Measurements from ENCODE around the gene ESR1.
"Not testable (repeated sequence)": the region's sequence is repeated elsewhere in the genome, so short reads cannot be mapped to it uniquely, and the experiment has no call there.

Gene ESR1

GRCh38 chr6:152124429-152125074 is 317.1 kb downstream of the ESR1 start:
- Histone ChIP-seq H3K36me3 (ENCODE audit: insufficient read depth, low read length) (no peaks in the 10 kb centered on the region; the same call in 1 of the 2 replicates), H3K4me1 (ENCODE audit: control insufficient read depth, insufficient read depth, low read length, unreplicated experiment) (peaks cover under 1% of the 10 kb centered on the region), H3K4me3 (ENCODE audit: low read depth, low read length) (no peak overlapping the region), H3K79me2 (ENCODE audit: control insufficient read depth, insufficient read depth, low read length, unreplicated experiment) (no peaks in the 10 kb centered on the region), H3K27me3 (ENCODE audit: insufficient read depth, low read length) (no peaks in the 10 kb centered on the region), H2AFZ (ENCODE audit: low read length, unreplicated experiment) (no peak overlapping the region), H3K27ac (ENCODE audit: low read depth, low read length) (no peak overlapping the region)

GRCh38 chr6:152127432-152128165 is 320.1 kb downstream of the ESR1 start:
- Histone ChIP-seq H2AFZ (ENCODE audit: low read length, unreplicated experiment) (no peak overlapping the region), H3K4me3 (ENCODE audit: low read depth, low read length) (no peak overlapping the region), H3K27me3 (ENCODE audit: insufficient read depth, low read length) (no peaks in the 10 kb centered on the region), H3K4me1 (ENCODE audit: control insufficient read depth, insufficient read depth, low read length, unreplicated experiment) (peaks cover 13% of the 10 kb centered on the region), H3K36me3 (ENCODE audit: insufficient read depth, low read length) (no peaks in the 10 kb centered on the region), H3K27ac (ENCODE audit: low read depth, low read length) (no peak overlapping the region), H3K79me2 (ENCODE audit: control insufficient read depth, insufficient read depth, low read length, unreplicated experiment) (no peaks in the 10 kb centered on the region)

- Histone ChIP-seq H3K27ac (ENCODE audit: low read depth, low read length) (no peak overlapping the region), H3K79me2 (ENCODE audit: control insufficient read depth, insufficient read depth, low read length, unreplicated experiment) (no peaks in the 10 kb centered on the region), H3K27me3 (ENCODE audit: insufficient read depth, low read length) (no peaks in the 10 kb centered on the region), H3K4me3 (ENCODE audit: low read depth, low read length) (peak overlapping the region; percentile 20; the same call in 1 of the 2 replicates), H3K4me1 (ENCODE audit: control insufficient read depth, insufficient read depth, low read length, unreplicated experiment) (peaks cover 13% of the 10 kb centered on the region), H3K36me3 (ENCODE audit: insufficient read depth, low read length) (no peaks in the 10 kb centered on the region), H2AFZ (ENCODE audit: low read length, unreplicated experiment) (peak overlapping the region; percentile 65)
These were observed 322.2 kb downstream of the ESR1 start for GRCh38 chr6:152129691-152130151.

GRCh38 chr6:152130441-152130840 is 323.0 kb downstream of the ESR1 start:
- Histone ChIP-seq H3K79me2 (ENCODE audit: control insufficient read depth, insufficient read depth, low read length, unreplicated experiment) (no peaks in the 10 kb centered on the region), H3K36me3 (ENCODE audit: insufficient read depth, low read length) (no peaks in the 10 kb centered on the region), H3K27ac (ENCODE audit: low read depth, low read length) (no peak overlapping the region), H2AFZ (ENCODE audit: low read length, unreplicated experiment) (no peak overlapping the region), H3K4me1 (ENCODE audit: control insufficient read depth, insufficient read depth, low read length, unreplicated experiment) (peaks cover 13% of the 10 kb centered on the region), H3K27me3 (ENCODE audit: insufficient read depth, low read length) (no peaks in the 10 kb centered on the region), H3K4me3 (ENCODE audit: low read depth, low read length) (peak overlapping the region; percentile 20; the same call in 1 of the 2 replicates)

- H3K4me1 ChIP-seq (ENCODE audit: control insufficient read depth, insufficient read depth, low read length, unreplicated experiment): no peaks in the 10 kb centered on the region
- H3K27me3 ChIP-seq (ENCODE audit: insufficient read depth, low read length): no peaks in the 10 kb centered on the region
- no peak overlapping the region for H3K4me3 ChIP-seq (ENCODE audit: low read depth, low read length)
- H2AFZ ChIP-seq (ENCODE audit: low read length, unreplicated experiment): no peak overlapping the region
- no peaks in the 10 kb centered on the region for H3K79me2 ChIP-seq (ENCODE audit: control insufficient read depth, insufficient read depth, low read length, unreplicated experiment)
- H3K36me3 ChIP-seq (ENCODE audit: insufficient read depth, low read length): no peaks in the 10 kb centered on the region; the same call in 1 of the 2 replicates
- H3K27ac ChIP-seq (ENCODE audit: low read depth, low read length): no peak overlapping the region
These were observed 328.4 kb downstream of the ESR1 start for GRCh38 chr6:152135755-152136448.

- Histone ChIP-seq H2AFZ (ENCODE audit: low read length, unreplicated experiment) (no peak overlapping the region), H3K27ac (ENCODE audit: low read depth, low read length) (no peak overlapping the region), H3K36me3 (ENCODE audit: insufficient read depth, low read length) (no peaks in the 10 kb centered on the region; the same call in 1 of the 2 replicates), H3K4me3 (ENCODE audit: low read depth, low read length) (no peak overlapping the region), H3K27me3 (ENCODE audit: insufficient read depth, low read length) (no peaks in the 10 kb centered on the region), H3K4me1 (ENCODE audit: control insufficient read depth, insufficient read depth, low read length, unreplicated experiment) (no peaks in the 10 kb centered on the region), H3K79me2 (ENCODE audit: control insufficient read depth, insufficient read depth, low read length, unreplicated experiment) (no peaks in the 10 kb centered on the region)
These were observed 329.0 kb downstream of the ESR1 start for GRCh38 chr6:152136449-152136825.

GRCh38 chr6:152138344-152138743 is 330.9 kb downstream of the ESR1 start:
- H3K36me3 ChIP-seq (ENCODE audit: insufficient read depth, low read length); H3K4me3 ChIP-seq (ENCODE audit: low read depth, low read length); H3K27ac ChIP-seq (ENCODE audit: low read depth, low read length); H3K4me1 ChIP-seq (ENCODE audit: control insufficient read depth, insufficient read depth, low read length, unreplicated experiment); H2AFZ ChIP-seq (ENCODE audit: low read length, unreplicated experiment); H3K27me3 ChIP-seq (ENCODE audit: insufficient read depth, low read length); H3K79me2 ChIP-seq (ENCODE audit: control insufficient read depth, insufficient read depth, low read length, unreplicated experiment): not testable (repeated sequence)

- Histone ChIP-seq H3K4me1 (ENCODE audit: control insufficient read depth, insufficient read depth, low read length, unreplicated experiment) (peaks cover 7% of the 10 kb centered on the region), H3K27ac (ENCODE audit: low read depth, low read length) (no peak overlapping the region), H3K4me3 (ENCODE audit: low read depth, low read length) (no peak overlapping the region), H3K79me2 (ENCODE audit: control insufficient read depth, insufficient read depth, low read length, unreplicated experiment) (no peaks in the 10 kb centered on the region), H2AFZ (ENCODE audit: low read length, unreplicated experiment) (no peak overlapping the region), H3K27me3 (ENCODE audit: insufficient read depth, low read length) (no peaks in the 10 kb centered on the region), H3K36me3 (ENCODE audit: insufficient read depth, low read length) (peaks cover 6% of the 10 kb centered on the region; the same call in 1 of the 2 replicates)
These were observed 334.6 kb downstream of the ESR1 start for GRCh38 chr6:152142105-152142504.

- Histone ChIP-seq H2AFZ (ENCODE audit: low read length, unreplicated experiment) (no peak overlapping the region), H3K36me3 (ENCODE audit: insufficient read depth, low read length) (peaks cover 6% of the 10 kb centered on the region; the same call in 1 of the 2 replicates), H3K4me1 (ENCODE audit: control insufficient read depth, insufficient read depth, low read length, unreplicated experiment) (peaks cover 7% of the 10 kb centered on the region)
These were observed 335.9 kb downstream of the ESR1 start for GRCh38 chr6:152143359-152143758.

GRCh38 chr6:152146385-152146784 is 338.9 kb downstream of the ESR1 start:
- Histone ChIP-seq H3K4me1 (ENCODE audit: control insufficient read depth, insufficient read depth, low read length, unreplicated experiment) (peaks cover 18% of the 10 kb centered on the region), H2AFZ (ENCODE audit: low read length, unreplicated experiment) (no peak overlapping the region), H3K36me3 (ENCODE audit: insufficient read depth, low read length) (peaks cover 10% of the 10 kb centered on the region), H3K27me3 (ENCODE audit: insufficient read depth, low read length) (no peaks in the 10 kb centered on the region), H3K79me2 (ENCODE audit: control insufficient read depth, insufficient read depth, low read length, unreplicated experiment) (no peaks in the 10 kb centered on the region), H3K4me3 (ENCODE audit: low read depth, low read length) (no peak overlapping the region), H3K27ac (ENCODE audit: low read depth, low read length) (no peak overlapping the region)

More at GRCh38 chr6:152143359-152143758, 335.9 kb downstream of the ESR1 start:
- no peak overlapping the region for H3K4me3 ChIP-seq (ENCODE audit: low read depth, low read length)
- no peaks in the 10 kb centered on the region for H3K27me3 ChIP-seq (ENCODE audit: insufficient read depth, low read length)
- H3K27ac ChIP-seq (ENCODE audit: low read depth, low read length): no peak overlapping the region
- no peaks in the 10 kb centered on the region for H3K79me2 ChIP-seq (ENCODE audit: control insufficient read depth, insufficient read depth, low read length, unreplicated experiment)
